H1 (cell line): Measurements from ENCODE around the gene GJB1. TPM values are rescaled to one million over a fixed set of nuclear protein-coding genes. Genes with fewer than 3 reads are reported as not detected.

ENCODE experiments used
- CTCF ChIA-PET: fragments of 300-600 bp; sonication (Branson Sonifier 250); formaldehyde crosslinking; loops from one replicate; lab custom pipeline; 2021; ENCODE audit not compliant: partially characterized antibody; lab: Charles Lee
- POLR2A ChIA-PET: fragments of 300-600 bp; sonication (Branson Sonifier 250); formaldehyde crosslinking; loops from one replicate; lab custom pipeline; 2021; ENCODE audit warnings: inconsistent platforms; ENCODE audit not compliant: partially characterized antibody; lab: Charles Lee
- DNase-seq, 2 experiments: peaks; one replicate each; pipeline versions ENCODE4 v3.0.0 to v3.0.0-alpha.2; 2010 to 2022; ENCODE audit warnings: low spot score in 2 of 2, low read depth in 1 of 2, mixed read lengths in 1 of 2
- FAIRE-seq: peaks from 2 replicates; lab custom pipeline; 2011; peaks lifted over from hg19 to GRCh38; lab: Jason Lieb, UNC
- H2AFZ ChIP-seq: 2 replicates; pipeline ENCODE4 v1.8.1; 2012; ENCODE audit warnings: low read length, inconsistent platforms
- H2AK5ac ChIP-seq: 2 replicates; pipeline ENCODE4 v1.6.1; 2013; ENCODE audit warnings: low read depth, low read length
- H2BK120ac ChIP-seq: replicated peaks from 2 replicates; pipeline ENCODE3; 2013; ENCODE audit warnings: low read depth, low read length, inconsistent platforms
- H2BK12ac ChIP-seq: 2 replicates; pipeline ENCODE4 v1.6.1; 2013; ENCODE audit warnings: low read depth, low read length
- H2BK15ac ChIP-seq: 2 replicates; pipeline ENCODE4 v1.6.1; 2013; ENCODE audit warnings: low read length
- H2BK20ac ChIP-seq: 2 replicates; pipeline ENCODE4 v1.6.1; 2013; ENCODE audit warnings: low read length
- H2BK5ac ChIP-seq: 2 replicates; pipeline ENCODE4 v1.6.1; 2013; ENCODE audit warnings: low read depth, low read length
- H3K14ac ChIP-seq: 2 replicates; pipeline ENCODE4 v1.6.1; 2013; ENCODE audit warnings: inconsistent platforms; ENCODE audit not compliant: insufficient read length
- H3K18ac ChIP-seq: 2 replicates; pipeline ENCODE4 v1.6.1; 2013; ENCODE audit warnings: low read length; ENCODE audit errors: extremely low read depth
- H3K23ac ChIP-seq: 2 replicates; pipeline ENCODE4 v1.6.1; 2013; ENCODE audit warnings: inconsistent platforms; ENCODE audit not compliant: insufficient read length
- H3K23me2 ChIP-seq: 2 replicates; pipeline ENCODE4 v1.6.1; 2013; ENCODE audit warnings: low read depth, low read length
- H3K27ac ChIP-seq: 2 replicates; pipeline ENCODE4 v1.6.1; 2011; ENCODE audit warnings: low read depth, low read length, inconsistent platforms
- H3K27me3 ChIP-seq, 4 experiments: replicated peaks in 1 of 4; 1 replicate in 1 of 4; 2 replicates in 3 of 4; pipeline versions ENCODE4 v1.6.1 to v1.8.1; 2011 to 2013; ENCODE audit warnings: low read length in 3 of 4, mild to moderate bottlenecking in 3 of 4, inconsistent platforms in 2 of 4, mixed read lengths in 2 of 4, moderate library complexity in 1 of 4; ENCODE audit not compliant: control insufficient read depth in 3 of 4, insufficient read depth in 3 of 4; ENCODE audit errors: extremely low read depth in 1 of 4
- H3K36me3 ChIP-seq, 4 experiments: 2 replicates each; pipeline versions ENCODE4 v1.6.1 to v1.8.1; 2011 to 2013; ENCODE audit warnings: mild to moderate bottlenecking in 4 of 4, low read length in 3 of 4, moderate library complexity in 2 of 4, control low read depth in 1 of 4, inconsistent platforms in 1 of 4; ENCODE audit not compliant: insufficient read depth in 4 of 4, control insufficient read depth in 2 of 4
- H3K4ac ChIP-seq: replicated peaks from 2 replicates; pipeline ENCODE3; 2013; ENCODE audit warnings: low read length, low read depth, mixed read lengths, inconsistent platforms; ENCODE audit not compliant: insufficient read length
- H3K4me1 ChIP-seq, 4 experiments: replicated peaks in 1 of 4; 1 replicate in 1 of 4; 2 replicates in 3 of 4; pipeline versions ENCODE4 v1.6.1 to v1.8.1; 2011 to 2013; ENCODE audit warnings: low read length in 3 of 4, inconsistent platforms in 2 of 4, mixed read lengths in 1 of 4; ENCODE audit not compliant: insufficient read depth in 4 of 4, control insufficient read depth in 3 of 4
- H3K4me2 ChIP-seq, 2 experiments: 2 replicates each; pipeline versions ENCODE4 v1.6.1 to v1.8.1; 2011 to 2013; ENCODE audit warnings: low read depth in 2 of 2, low read length in 2 of 2, control low read depth in 1 of 2, inconsistent platforms in 1 of 2, mild to moderate bottlenecking in 1 of 2; ENCODE audit not compliant: insufficient read depth in 1 of 2
- H3K4me3 ChIP-seq, 4 experiments: fragments of 200-600, 300-600 bp in 1 of 4; sonication (generic), shearing (Covaris generic), sonication (Bioruptor Twin) in 1 of 4; 2 replicates each; pipeline versions ENCODE4 v1.5.1 to v1.8.1; 2011 to 2016; ENCODE audit warnings: low read length in 4 of 4, low read depth in 3 of 4, control low read depth in 2 of 4, inconsistent platforms in 2 of 4, mild to moderate bottlenecking in 2 of 4, mixed read lengths in 1 of 4, moderate library complexity in 1 of 4; ENCODE audit not compliant: insufficient read depth in 2 of 4; ENCODE audit errors: extremely low read depth in 1 of 4
- H3K56ac ChIP-seq: replicated peaks from 2 replicates; pipeline ENCODE3; 2013; ENCODE audit warnings: low read depth, mild to moderate bottlenecking, mixed read lengths, low read length, inconsistent platforms; ENCODE audit not compliant: insufficient read length
- H3K79me1 ChIP-seq: 2 replicates; pipeline ENCODE4 v1.6.1; 2013; ENCODE audit warnings: low read depth, low read length, control low read depth
- H3K79me2 ChIP-seq, 2 experiments: 2 replicates each; pipeline versions ENCODE4 v1.6.1 to v1.8.1; 2012 to 2013; ENCODE audit warnings: low read length in 2 of 2, mild to moderate bottlenecking in 2 of 2, inconsistent platforms in 1 of 2; ENCODE audit not compliant: insufficient read depth in 2 of 2, control insufficient read depth in 1 of 2
- H3K9ac ChIP-seq, 4 experiments: replicated peaks in 1 of 4; 1 replicate in 1 of 4; 2 replicates in 3 of 4; pipeline versions ENCODE4 v1.6.1 to v1.8.1; 2011 to 2013; ENCODE audit warnings: low read depth in 3 of 4, low read length in 3 of 4, control low read depth in 2 of 4, mild to moderate bottlenecking in 2 of 4, moderate library complexity in 2 of 4, inconsistent platforms in 1 of 4; ENCODE audit errors: extremely low read depth in 1 of 4
- H3K9me3 ChIP-seq, 2 experiments: 2 replicates each; pipeline versions ENCODE4 v1.6.1 to v1.8.1; 2012 to 2013; ENCODE audit warnings: mild to moderate bottlenecking in 2 of 2, moderate library complexity in 2 of 2, control low read depth in 1 of 2, inconsistent platforms in 1 of 2, low read depth in 1 of 2, low read length in 1 of 2, mixed read lengths in 1 of 2; ENCODE audit not compliant: insufficient read depth in 2 of 2
- H4K20me1 ChIP-seq, 2 experiments: replicated peaks in 1 of 2; 2 replicates each; pipeline versions ENCODE3 to v1.8.1; 2011 to 2013; ENCODE audit warnings: inconsistent platforms in 2 of 2, low read length in 2 of 2, mild to moderate bottlenecking in 1 of 2; ENCODE audit not compliant: insufficient read depth in 2 of 2, control insufficient read depth in 1 of 2
- H4K5ac ChIP-seq: 2 replicates; pipeline ENCODE4 v1.6.1; 2013; ENCODE audit warnings: low read length, low read depth, mixed read lengths, inconsistent platforms; ENCODE audit not compliant: insufficient read length
- H4K8ac ChIP-seq: 2 replicates; pipeline ENCODE4 v1.8.0; 2013; ENCODE audit warnings: mild to moderate bottlenecking, moderate library complexity, low read length, inconsistent platforms; ENCODE audit not compliant: insufficient read depth; ENCODE audit errors: extremely low read depth
- H4K91ac ChIP-seq: replicated peaks from 2 replicates; pipeline ENCODE3; 2013; ENCODE audit warnings: low read length, mixed read lengths, inconsistent platforms; ENCODE audit not compliant: insufficient read length
- ASH2L ChIP-seq: fragments of 200-600, 300-600 bp; sonication (generic); IDR thresholded peaks from one replicate; pipeline ENCODE4 v1.7.1; 2017; ENCODE audit warnings: low read length
- CHD1 ChIP-seq: IDR thresholded peaks from 2 replicates; pipeline ENCODE4 v1.6.1; 2012; ENCODE audit warnings: low read depth, low read length, improper control_type of control experiment
- EGR1 ChIP-seq: IDR thresholded peaks from 2 replicates; pipeline ENCODE4 v1.6.1; 2011; ENCODE audit warnings: low read depth, low read length, borderline replicate concordance
- MAX ChIP-seq: IDR thresholded peaks from 2 replicates; pipeline ENCODE4 v1.6.1; 2012; ENCODE audit warnings: inconsistent platforms
- POLR2A ChIP-seq, 2 experiments: IDR thresholded peaks; 1 replicate in 1 of 2; 2 replicates in 1 of 2; pipeline ENCODE4 v1.6.1; 2011; ENCODE audit warnings: low read depth in 2 of 2, low read length in 2 of 2, mild to moderate bottlenecking in 2 of 2; ENCODE audit errors: control extremely low read depth in 1 of 2
- POLR2AphosphoS5 ChIP-seq: IDR thresholded peaks from 2 replicates; pipeline ENCODE4 v1.6.1; 2011; ENCODE audit warnings: low read depth, low read length
- RAD21 ChIP-seq, 2 experiments: IDR thresholded peaks in 1 of 2; conservative IDR thresholded peaks in 1 of 2; 2 replicates each; pipeline ENCODE4 v1.6.1; 2011; ENCODE audit warnings: low read depth in 2 of 2, low read length in 2 of 2, improper control_type of control experiment in 1 of 2, inconsistent platforms in 1 of 2, mild to moderate bottlenecking in 1 of 2, moderate library complexity in 1 of 2
- SRF ChIP-seq: IDR thresholded peaks from 2 replicates; pipeline ENCODE4 v1.6.1; 2011; ENCODE audit warnings: mild to moderate bottlenecking, low read depth, low read length, moderate library complexity
- WGBS, 2 experiments: shearing (Covaris generic) in 1 of 2; methylation state at CpG; one replicate each; pipeline versions ENCODE4 v1.1.6 to v1.1.7; 2013 to 2015; ENCODE audit warnings: low lambda C conversion rate in 2 of 2, mixed read lengths in 2 of 2, inconsistent platforms in 1 of 2, low coverage in 1 of 2, missing lambda C conversion rate in 1 of 2; ENCODE audit not compliant: insufficient replicate concordance in 2 of 2, insufficient coverage in 1 of 2, insufficient read length in 1 of 2; ENCODE audit errors: extremely low coverage in 1 of 2, missing lambda C conversion rate in 1 of 2; 5-methylcytosine and 5-hydroxymethylcytosine counted together
- polyA plus RNA-seq, 7 experiments: library from polyadenylated mRNA; depleted of rRNA in 3 of 7; stranded (reverse) in 5 of 7; unstranded in 2 of 7; fragments of >200 nt in 5 of 7; fragments of 200-250 nt in 2 of 7; gene quantifications; 1 replicate in 5 of 7; 2 replicates in 1 of 7; 4 replicates in 1 of 7; pipeline versions ENCODE4 v1.2.1 to v1.2.3, GENCODE V29; 2011 to 2013; ENCODE audit warnings: missing spikeins in 2 of 7, mixed read lengths in 2 of 7
- total RNA-seq: library from RNA; stranded (reverse); fragmentation: NEBNext Ultra II Directional; extraction: Animal tissue kit (Norgen Biotek cat#: 25700); gene quantifications from 2 replicates; pipeline ENCODE4 v1.2.1, GENCODE V29; 2021

GJB1 gene
- total and polyA plus RNA-seq, 2 of the 8 experiments (the other 6 are each of a cell fraction or from before 2014, with no cell fraction given): 0.14 TPM; not detected in 1

GRCh38 chrX:71253253-71254091, 30.4 kb downstream of the GJB1 start:
- Histone ChIP-seq H3K18ac (peak overlapping the region; percentile 87), H4K20me1 (no peaks in the 10 kb centered on the region), H3K79me1 (no peaks in the 10 kb centered on the region; the same call in 1 of the 2 replicates), H3K23ac (no peak overlapping the region), H3K14ac (no peak overlapping the region), H3K4me2 (peak overlapping the region; percentile 69 to 89), H2BK12ac (no peak overlapping the region), H3K36me3 (peaks cover 9 to 27% (median 20%) of the 10 kb centered on the region in 4 experiments), H2AFZ (no peak overlapping the region), H3K9ac (peak overlapping the region; percentile 75 to 85 (median 79)), H3K4me1 (peaks cover 0 to 5% (median 3%) of the 10 kb centered on the region in 4 experiments; a peak in 4 of 7 replicates), H2BK15ac (0 out of 2 replicates have a peak overlapping the region, but pooled peaks have one; percentile 46), H3K4me3 (peak overlapping the region; percentile 79 to 99 (median 82)), H3K27me3 (no peaks in the 10 kb centered on the region), H2BK20ac (no peak overlapping the region), H2BK5ac (peak overlapping the region; percentile 91; the same call in 1 of the 2 replicates), H2BK120ac (no peak overlapping the region), H3K23me2 (peaks cover 6% of the 10 kb centered on the region; the same call in 1 of the 2 replicates), H3K79me2 (peaks cover 0 to 26% of the 10 kb centered on the region in 2 experiments; a peak in 2 of 4 replicates), H3K9me3 (no peaks in the 10 kb centered on the region), H4K91ac (no peak overlapping the region), H2AK5ac (no peak overlapping the region), H3K27ac (peak overlapping the region; percentile 70; the same call in 1 of the 2 replicates), H3K4ac (no peak overlapping the region), H4K8ac (peak overlapping the region; percentile 68), H3K56ac (peak overlapping the region; percentile 97), H4K5ac (peak overlapping the region; percentile 83)
- DNase-seq (peak in 1 of 2 experiments; percentile 78), FAIRE-seq (no peak)
- ChIA-PET CTCF (interaction anchor here (0.8 kb wide), 1 partner anchor 132 kb away, joined by 5 read pairs; no protein-coding TSS in a partner anchor), POLR2A (interaction anchor here (0.6 to 3.1 kb wide), 11 partner anchors 9 to 112 kb away, joined by 3 to 28 read pairs (median 5); partner anchors contain the start of genes ITGB1BP2, NONO and TAF1)
- WGBS, 2 experiments: 1% methylated on average over 13 of the region's 35 CpGs; no CpG with 5 or more reads in 1 of the 2 experiments
- 0 out of 2 replicates have a peak, but pooled peaks have one; percentile 18 for TF ChIP-seq MAX
- TF ChIP-seq POLR2AphosphoS5: peak; percentile 34; the same call in 1 of the 2 replicates
- no peak for TF ChIP-seq CHD1
- TF ChIP-seq ASH2L: peak; percentile 83
- TF ChIP-seq POLR2A (IDR thresholded peaks at IDR 0.05; ENCODE audit: control extremely low read depth in 1 of 2, low read depth in 2 of 2, low read length in 2 of 2): peak in 1 of 2 experiments; percentile 52; a peak in 1 of 3 replicates
- 0 out of 2 replicates have a peak, but pooled peaks have one; percentile 4 for TF ChIP-seq EGR1
- peak in 1 of 2 experiments; percentile 11; a peak in 1 of 4 replicates for TF ChIP-seq RAD21 (IDR thresholded peaks at IDR 0.05 in 1 of 2, conservative IDR thresholded peaks at IDR 0.05 in 1 of 2; ENCODE audit: low read depth in 2 of 2, low read length in 2 of 2)
- no peak for TF ChIP-seq SRF
